AG09309 (cell line): Measurements from ENCODE around the gene SLC11A2.

Experiments used
- DNase-seq: peaks from one replicate; pipeline ENCODE4 v3.0.0-alpha.2; 2010; ENCODE audit warnings: low read depth
- H3K4me3 ChIP-seq: 2 replicates; pipeline ENCODE4 v1.5.1; 2011; ENCODE audit warnings: mild to moderate bottlenecking, low read depth, low read length, moderate library complexity; ENCODE audit not compliant: control insufficient read depth
- TF ChIP-seq, protein P1 (sequence below): IDR thresholded peaks from 2 replicates; pipeline ENCODE4 v1.5.1; 2011; ENCODE audit warnings: mild to moderate bottlenecking, low read depth, low read length, inconsistent platforms; ENCODE audit not compliant: insufficient read depth, control insufficient read depth; ENCODE audit errors: missing control alignments

The SLC11A2 gene

DNA sequence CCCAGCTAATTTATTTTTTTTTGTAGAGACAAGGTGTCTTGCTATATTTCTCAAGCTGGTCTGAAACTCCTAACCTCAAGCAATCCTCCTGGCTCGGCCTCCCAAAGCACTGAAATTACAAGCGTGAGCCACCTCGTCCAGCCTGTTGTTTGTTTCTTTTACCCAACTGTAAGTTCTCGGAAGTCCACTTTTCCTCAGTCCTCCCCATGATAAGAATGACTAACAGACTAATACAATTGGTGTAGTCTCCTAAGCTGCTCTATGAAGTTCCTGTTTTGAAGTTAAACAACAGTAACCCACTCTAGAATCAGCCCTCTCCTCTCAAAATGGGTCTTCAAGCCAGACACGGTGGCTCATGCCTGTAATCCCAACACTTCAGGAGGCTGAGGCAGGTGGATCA is 37.3 kb downstream of the SLC11A2 start:
- TF ChIP-seq, protein P1, sequence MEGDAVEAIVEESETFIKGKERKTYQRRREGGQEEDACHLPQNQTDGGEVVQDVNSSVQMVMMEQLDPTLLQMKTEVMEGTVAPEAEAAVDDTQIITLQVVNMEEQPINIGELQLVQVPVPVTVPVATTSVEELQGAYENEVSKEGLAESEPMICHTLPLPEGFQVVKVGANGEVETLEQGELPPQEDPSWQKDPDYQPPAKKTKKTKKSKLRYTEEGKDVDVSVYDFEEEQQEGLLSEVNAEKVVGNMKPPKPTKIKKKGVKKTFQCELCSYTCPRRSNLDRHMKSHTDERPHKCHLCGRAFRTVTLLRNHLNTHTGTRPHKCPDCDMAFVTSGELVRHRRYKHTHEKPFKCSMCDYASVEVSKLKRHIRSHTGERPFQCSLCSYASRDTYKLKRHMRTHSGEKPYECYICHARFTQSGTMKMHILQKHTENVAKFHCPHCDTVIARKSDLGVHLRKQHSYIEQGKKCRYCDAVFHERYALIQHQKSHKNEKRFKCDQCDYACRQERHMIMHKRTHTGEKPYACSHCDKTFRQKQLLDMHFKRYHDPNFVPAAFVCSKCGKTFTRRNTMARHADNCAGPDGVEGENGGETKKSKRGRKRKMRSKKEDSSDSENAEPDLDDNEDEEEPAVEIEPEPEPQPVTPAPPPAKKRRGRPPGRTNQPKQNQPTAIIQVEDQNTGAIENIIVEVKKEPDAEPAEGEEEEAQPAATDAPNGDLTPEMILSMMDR = no peak
- no peak for DNase-seq
- no peak overlapping the region for H3K4me3 ChIP-seq

DNA sequence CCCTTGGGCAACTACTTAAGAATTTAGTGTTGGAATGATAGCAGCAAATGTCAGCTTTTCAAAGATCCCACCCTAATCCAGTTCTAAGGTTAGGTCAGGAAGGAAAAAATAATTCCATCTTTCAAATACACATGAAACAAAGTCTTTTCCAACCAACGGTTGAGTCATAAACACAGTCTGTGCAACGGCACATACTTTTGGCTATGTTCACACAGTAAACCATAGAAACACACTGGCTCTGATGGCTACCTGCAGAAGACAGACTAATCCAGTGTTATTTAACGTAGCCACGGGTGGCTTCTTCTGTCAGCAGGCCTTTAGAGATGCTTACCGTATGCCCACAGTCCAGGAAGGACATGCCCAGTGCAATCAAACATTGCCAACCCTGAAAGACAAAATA is 38.1 kb downstream of the SLC11A2 start:
- no peak for DNase-seq
- TF ChIP-seq, protein P1 = no peak
- no peak overlapping the region for H3K4me3 ChIP-seq

DNA sequence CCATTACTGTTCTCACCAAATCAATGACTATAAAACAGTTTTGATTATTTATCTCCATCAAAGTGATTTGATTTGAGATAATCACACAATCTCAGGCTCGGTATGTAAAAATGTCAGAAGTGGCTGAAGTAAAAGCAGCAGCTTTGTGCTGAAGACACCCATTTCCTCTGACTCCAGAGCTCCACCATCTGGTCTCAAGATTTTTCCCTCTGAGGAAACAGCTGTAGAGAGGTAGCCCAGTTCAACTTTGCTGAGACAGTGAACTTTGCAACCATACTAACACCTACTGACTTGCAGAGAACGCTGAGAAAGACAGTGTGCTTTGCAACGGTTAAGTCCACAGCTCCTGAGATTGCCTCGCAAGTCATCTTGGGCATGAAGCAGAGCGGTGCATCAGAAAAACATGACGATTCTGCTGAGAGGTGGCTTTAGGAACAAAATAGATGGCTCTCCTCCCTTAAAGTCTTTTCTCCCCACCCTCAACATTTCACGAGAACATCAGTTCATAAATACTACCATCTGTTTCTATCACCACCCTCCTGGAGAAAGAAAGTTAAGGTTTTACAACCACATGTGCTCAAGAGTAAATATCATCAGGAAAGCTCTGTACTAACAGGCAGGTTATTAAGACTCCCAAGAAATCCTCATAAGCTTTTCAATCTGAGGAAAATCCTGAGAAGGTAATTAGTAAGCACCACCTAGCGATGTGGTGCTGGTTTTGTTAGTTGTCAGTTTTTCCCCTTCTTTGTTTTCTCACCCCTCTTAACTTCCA is 39.0 kb downstream of the SLC11A2 start:
- H3K4me3 ChIP-seq = no peak overlapping the region
- DNase-seq = no peak
- TF ChIP-seq, protein P1 = peak; percentile 67

DNA sequence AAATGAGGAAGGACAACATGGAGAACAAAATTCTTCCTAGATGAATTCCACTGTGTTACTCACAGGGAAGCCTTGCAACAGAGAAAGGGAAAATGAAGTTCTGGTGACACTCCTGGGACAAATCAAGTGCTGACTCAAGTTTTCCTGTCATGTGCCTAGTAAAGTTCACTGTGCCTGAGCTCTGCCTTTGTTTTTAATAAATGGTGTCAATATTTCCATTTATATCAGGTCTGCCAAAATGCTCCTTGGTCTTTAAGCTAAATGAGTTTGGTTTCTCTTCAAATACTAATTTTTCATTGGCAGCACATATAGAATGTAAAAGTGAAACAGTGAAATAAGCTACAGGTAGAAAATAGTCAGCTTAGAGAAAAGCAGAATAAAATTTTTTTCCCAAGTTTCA is 40.9 kb downstream of the SLC11A2 start:
- TF ChIP-seq, protein P1 = no peak
- DNase-seq = peak; percentile 53
- no peak overlapping the region for H3K4me3 ChIP-seq

DNA sequence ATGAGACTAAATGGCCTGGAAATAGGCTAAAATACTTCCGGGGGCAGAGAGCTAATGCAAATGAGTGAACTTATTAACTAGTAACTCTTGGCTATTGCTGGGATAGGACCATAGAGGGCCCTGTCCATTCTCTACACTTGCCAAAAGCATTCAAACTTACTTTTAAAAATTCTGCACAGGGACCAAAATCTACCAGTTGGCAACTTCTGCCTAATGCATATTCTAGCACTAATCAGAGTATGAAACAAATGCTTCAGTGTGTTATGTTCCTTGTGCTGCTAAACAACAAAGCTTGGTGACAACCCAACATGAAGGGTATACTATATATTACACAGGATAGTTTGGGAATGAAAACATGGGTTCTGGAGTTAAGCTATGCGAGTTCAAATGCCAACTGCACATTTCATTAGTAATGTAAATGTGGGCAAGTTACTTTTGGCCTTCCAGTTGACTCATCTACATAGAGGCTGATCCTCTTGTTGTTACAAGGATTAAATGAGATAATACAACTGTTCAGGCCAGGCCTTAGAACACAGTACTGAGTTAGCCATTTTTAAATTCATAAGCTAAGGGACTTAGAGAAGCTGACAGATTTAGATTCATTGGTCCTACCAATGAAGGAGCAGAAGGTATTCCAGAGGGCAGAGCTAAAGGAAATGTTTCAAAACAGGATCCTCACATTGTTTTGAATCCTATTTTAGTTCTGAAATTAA is 41.4 kb downstream of the SLC11A2 start:
- no peak overlapping the region for H3K4me3 ChIP-seq
- DNase-seq = no peak
- TF ChIP-seq, protein P1 = no peak

DNA sequence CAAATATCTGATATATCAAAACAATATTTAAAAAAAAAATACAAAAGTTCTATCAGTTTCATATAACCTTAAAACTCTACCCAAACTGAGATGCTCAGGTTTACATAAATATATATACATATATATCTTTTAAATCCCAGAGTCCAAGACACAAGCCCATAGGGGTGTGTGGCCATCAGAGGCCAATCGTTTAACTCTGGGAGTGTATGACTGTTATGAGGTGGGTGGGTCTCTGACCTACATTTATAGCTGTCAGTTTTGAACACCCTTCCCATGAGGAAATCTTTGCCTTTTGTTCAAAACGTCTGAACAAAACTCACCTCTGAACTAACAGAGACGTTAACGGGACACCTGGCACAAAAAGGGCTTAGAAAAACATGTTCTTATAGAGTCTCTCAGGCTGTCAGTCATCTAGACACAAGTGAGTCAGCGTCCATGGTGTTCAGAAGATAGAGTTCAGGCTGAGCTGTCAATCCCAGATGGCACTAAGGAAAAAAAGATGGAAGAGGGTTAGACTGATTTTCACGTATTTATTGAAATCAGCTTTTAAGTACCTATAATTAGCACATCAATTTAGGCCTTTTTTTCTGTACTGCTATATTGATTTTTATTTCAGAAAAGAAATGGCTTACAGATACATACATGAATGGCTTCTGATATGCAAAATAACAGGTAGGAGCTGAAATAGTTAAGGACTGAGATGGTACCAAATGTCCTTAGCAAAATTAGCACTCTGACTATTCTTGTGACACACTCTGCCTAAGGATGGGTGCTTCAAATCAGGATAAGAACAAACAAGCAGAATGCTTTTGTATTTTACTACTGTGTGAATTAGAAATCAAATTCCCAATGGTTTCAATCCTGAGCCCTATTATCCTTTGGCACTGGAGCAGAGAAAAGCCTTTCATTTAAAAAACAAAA is 44.6 kb downstream of the SLC11A2 start:
- TF ChIP-seq, protein P1 = no peak
- no peak for DNase-seq
- no peak overlapping the region for H3K4me3 ChIP-seq
